GM12878 (cell line): Measurements from ENCODE around the gene CNST. TPM values are rescaled to one million over a fixed set of nuclear protein-coding genes. Genes with fewer than 3 reads are reported as not detected.

Source experiments
- ATAC-seq: fragments of 200-7000 bp; cut with Tn5 transposase; 3 replicates; pipeline ENCODE4 v1.9.1; 2020; ENCODE audit warnings: mild to moderate bottlenecking, moderate library complexity
- BruUV-seq: library from RNA; stranded (reverse); fragments of 400-500 nt; replicated peaks from 2 replicates; lab custom pipeline; 2021; lab: Mats Ljungman, UMichigan
- CTCF ChIA-PET: fragments of 300-600 bp; sonication (Branson Sonifier 250); formaldehyde crosslinking; extraction: SDS; loops from one replicate; lab custom pipeline; 2021; ENCODE audit warnings: inconsistent platforms; lab: Yijun Ruan, JAX
- POLR2A ChIA-PET: fragments of 350-600 bp; formaldehyde crosslinking; extraction: SDS; loops from one replicate; lab custom pipeline; 2021; ENCODE audit warnings: inconsistent platforms; lab: Charles Lee
- RAD21 ChIA-PET: fragments of 300-600 bp; sonication (Branson Sonifier 250); formaldehyde crosslinking; loops from one replicate; lab custom pipeline; 2023; ENCODE audit warnings: antibody characterized with exemption; ENCODE audit not compliant: unreplicated experiment; lab: Charles Lee
- SMC1A ChIA-PET: fragments of 300-600 bp; sonication (Branson Sonifier 250); formaldehyde crosslinking; loops from one replicate; lab custom pipeline; 2023; ENCODE audit not compliant: unreplicated experiment, uncharacterized antibody; lab: Charles Lee
- DNase-seq: peaks from one replicate; pipeline ENCODE4 v3.0.0-alpha.2; 2011; ENCODE audit warnings: low read depth, low spot score
- FAIRE-seq: peaks from 3 replicates; lab custom pipeline; 2011; peaks lifted over from hg19 to GRCh38; lab: Jason Lieb, UNC
- H2AFZ ChIP-seq: 2 replicates; pipeline ENCODE4 v1.6.0; 2011; ENCODE audit warnings: low read depth, low read length, control low read depth; ENCODE audit not compliant: control insufficient read depth
- H3K27ac ChIP-seq: 2 replicates; pipeline ENCODE4 v1.5.1; 2011; ENCODE audit warnings: control low read depth; ENCODE audit not compliant: control insufficient read depth, insufficient read depth
- H3K27me3 ChIP-seq, 2 experiments: replicated peaks in 1 of 2; 2 replicates each; pipeline versions ENCODE4 v1.6.0 to v1.6.1; 2011; ENCODE audit warnings: low read length in 1 of 2; ENCODE audit not compliant: control insufficient read depth in 2 of 2, insufficient read depth in 2 of 2
- H3K36me3 ChIP-seq, 2 experiments: 2 replicates each; pipeline ENCODE4 v1.5.1; 2011; ENCODE audit warnings: low read length in 1 of 2; ENCODE audit not compliant: control insufficient read depth in 2 of 2, insufficient read depth in 2 of 2
- H3K4me1 ChIP-seq: 2 replicates; pipeline ENCODE4 v1.6.1; 2011; ENCODE audit warnings: mild to moderate bottlenecking, low read length, moderate library complexity, mixed read lengths; ENCODE audit not compliant: control insufficient read depth, insufficient read depth
- H3K4me2 ChIP-seq: 2 replicates; pipeline ENCODE4 v1.6.0; 2011; ENCODE audit warnings: control low read depth; ENCODE audit not compliant: control insufficient read depth, insufficient read depth
- H3K4me3 ChIP-seq: fragments of 200-600 bp; sonication (generic); 2 replicates; pipeline ENCODE4 v1.5.1; 2016
- H3K79me2 ChIP-seq: 2 replicates; pipeline ENCODE4 v1.6.0; 2011; ENCODE audit warnings: low read length; ENCODE audit not compliant: control insufficient read depth, insufficient read depth
- H3K9ac ChIP-seq: 2 replicates; pipeline ENCODE4 v1.8.0; 2011; ENCODE audit warnings: low read length, control low read depth, mixed read lengths; ENCODE audit not compliant: control insufficient read depth, insufficient read depth
- H3K9me3 ChIP-seq: replicated peaks from 3 replicates; pipeline ENCODE4 v1.5.1; 2011; ENCODE audit warnings: mild to moderate bottlenecking, low read length; ENCODE audit not compliant: control insufficient read depth, insufficient read depth
- H4K20me1 ChIP-seq: 2 replicates; pipeline ENCODE4 v1.6.0; 2011; ENCODE audit not compliant: control insufficient read depth, insufficient read depth
- CHD4 ChIP-seq: fragments of 200-600 bp; sonication (generic); IDR thresholded peaks from 2 replicates; pipeline ENCODE4 v1.6.1; 2016; ENCODE audit warnings: mild to moderate bottlenecking
- NBN ChIP-seq: fragments of 450-650 bp; IDR thresholded peaks from 2 replicates; pipeline ENCODE4 v1.6.1; 2016
- SP1 ChIP-seq: IDR thresholded peaks from one replicate; pipeline ENCODE4 v1.6.1; 2011; ENCODE audit warnings: low read depth, low read length
- SUZ12 ChIP-seq: fragments of 200-600 bp; sonication (generic); IDR thresholded peaks from one replicate; pipeline ENCODE4 v1.6.1; 2018; ENCODE audit warnings: antibody characterized with exemption, mild to moderate bottlenecking; ENCODE audit not compliant: unreplicated experiment
- WGBS: methylation state at CpG from one replicate; pipeline ENCODE4 v1.1.6; 2016; ENCODE audit warnings: low lambda C conversion rate; ENCODE audit not compliant: insufficient replicate concordance, insufficient coverage; ENCODE audit errors: missing lambda C conversion rate; 5-methylcytosine and 5-hydroxymethylcytosine counted together
- in situ Hi-C: fragments of 300-500 bp; cut with MboI; formaldehyde crosslinking; loops from 9 replicates; pipeline ENCODE4 v1.14.3; 2018; ENCODE audit warnings: mixed read lengths
- intact Hi-C: fragments of 100-400 bp; cut with micrococcal nuclease; formaldehyde crosslinking; loops from one replicate; pipeline ENCODE4 v1.14.2; 2022; ENCODE audit not compliant: unreplicated experiment
- polyA plus RNA-seq, 11 experiments: library from polyadenylated mRNA; depleted of rRNA in 4 of 11; unstranded in 6 of 11; stranded (reverse) in 5 of 11; fragments of >200 nt; fragmentation: Nextera tagmentation in 4 of 11; fragmentation: Illumina TruSeq in 1 of 11; extraction: Ambion mirVana in 4 of 11; extraction: Trizol in 1 of 11; gene quantifications; 1 replicate in 1 of 11; 2 replicates in 10 of 11; pipeline versions ENCODE4 v1.2.1 to v1.2.3, GENCODE V29; 2011 to 2016; ENCODE audit warnings: inconsistent platforms in 2 of 11, missing spikeins in 2 of 11, low read depth in 1 of 11
- total RNA-seq, 4 experiments: library from RNA; depleted of rRNA in 3 of 4; stranded (reverse); fragments of >200 nt in 3 of 4; fragmentation: Illumina TruSeq in 1 of 4; extraction: Trizol in 1 of 4; gene quantifications; 2 replicates each; pipeline versions ENCODE4 v1.2.1 to v1.2.3, GENCODE V29; 2013 to 2021
- TF ChIP-seq, protein P1 (sequence below): IDR thresholded peaks from 2 replicates; pipeline ENCODE4 v1.6.1; 2012; ENCODE audit warnings: low read depth, low read length, improper control_type of control experiment

Gene CNST
- total and polyA plus RNA-seq, 10 of the 15 experiments (the other 5 are each of a cell fraction or from before 2014, with no cell fraction given) = 4.8 to 16.2 (median 12.3) TPM

GRCh38 chr1:246678816-246679793 is 112.8 kb downstream of the CNST start:
- Histone ChIP-seq H3K9me3 (no peaks in the 10 kb centered on the region; the same call in 2 of the 3 replicates), H3K27ac (no peak overlapping the region), H3K4me2 (no peak overlapping the region), H4K20me1 (no peaks in the 10 kb centered on the region), H3K4me3 (no peak overlapping the region), H3K4me1 (no peaks in the 10 kb centered on the region), H3K36me3 (no peaks in the 10 kb centered on the region), H3K9ac (no peak overlapping the region), H2AFZ (no peak overlapping the region), H3K79me2 (no peaks in the 10 kb centered on the region), H3K27me3 (no peaks in the 10 kb centered on the region)
- ChIA-PET POLR2A (no interaction called here), RAD21 (no interaction called here), CTCF (interaction anchor here (0.7 kb wide), 1 partner anchor 10 kb away, joined by 3 read pairs; no protein-coding TSS in a partner anchor), SMC1A (no interaction called here)
- WGBS = 85% methylated on average over 18 of the region's 18 CpGs
- ATAC-seq = no peak
- no peak for FAIRE-seq
- intact Hi-C loops = no loop called here
- no TSS peak for BruUV-seq
- in situ Hi-C loops = no loop called here
- no peak for TF ChIP-seq SUZ12
- TF ChIP-seq NBN = no peak
- TF ChIP-seq, protein P1, sequence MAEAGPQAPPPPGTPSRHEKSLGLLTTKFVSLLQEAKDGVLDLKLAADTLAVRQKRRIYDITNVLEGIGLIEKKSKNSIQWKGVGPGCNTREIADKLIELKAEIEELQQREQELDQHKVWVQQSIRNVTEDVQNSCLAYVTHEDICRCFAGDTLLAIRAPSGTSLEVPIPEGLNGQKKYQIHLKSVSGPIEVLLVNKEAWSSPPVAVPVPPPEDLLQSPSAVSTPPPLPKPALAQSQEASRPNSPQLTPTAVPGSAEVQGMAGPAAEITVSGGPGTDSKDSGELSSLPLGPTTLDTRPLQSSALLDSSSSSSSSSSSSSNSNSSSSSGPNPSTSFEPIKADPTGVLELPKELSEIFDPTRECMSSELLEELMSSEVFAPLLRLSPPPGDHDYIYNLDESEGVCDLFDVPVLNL = no peak
- no peak for TF ChIP-seq CHD4
- no peak for TF ChIP-seq SP1
- DNase-seq = no peak
